Measurements from ENCODE around the gene KCNF1.

DNA sequence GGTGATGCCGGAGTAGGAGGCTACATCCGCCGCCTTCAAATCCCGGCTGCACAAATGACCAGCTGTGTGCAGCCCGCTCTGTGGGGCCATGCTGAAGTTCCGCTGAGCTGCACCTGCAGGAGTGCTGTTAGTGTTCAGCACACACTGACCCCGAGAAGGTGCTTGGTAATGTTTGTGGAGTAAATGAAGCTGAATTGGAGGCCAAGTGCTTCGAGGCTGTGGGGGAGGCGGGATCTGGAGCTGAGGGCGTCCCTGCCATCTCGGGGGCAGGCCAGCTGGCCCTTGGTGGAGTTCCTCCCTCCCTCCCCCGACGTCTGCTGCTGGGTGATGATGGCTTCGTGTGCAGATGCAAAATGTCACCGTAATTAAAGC is 23.2 kb downstream of the KCNF1 start:
- TF ChIP-seq POLR2A (IDR thresholded peaks at IDR 0.05) (no peak), EP300 (IDR thresholded peaks at IDR 0.05) (no peak)
- TF ChIP-seq, protein P1, sequence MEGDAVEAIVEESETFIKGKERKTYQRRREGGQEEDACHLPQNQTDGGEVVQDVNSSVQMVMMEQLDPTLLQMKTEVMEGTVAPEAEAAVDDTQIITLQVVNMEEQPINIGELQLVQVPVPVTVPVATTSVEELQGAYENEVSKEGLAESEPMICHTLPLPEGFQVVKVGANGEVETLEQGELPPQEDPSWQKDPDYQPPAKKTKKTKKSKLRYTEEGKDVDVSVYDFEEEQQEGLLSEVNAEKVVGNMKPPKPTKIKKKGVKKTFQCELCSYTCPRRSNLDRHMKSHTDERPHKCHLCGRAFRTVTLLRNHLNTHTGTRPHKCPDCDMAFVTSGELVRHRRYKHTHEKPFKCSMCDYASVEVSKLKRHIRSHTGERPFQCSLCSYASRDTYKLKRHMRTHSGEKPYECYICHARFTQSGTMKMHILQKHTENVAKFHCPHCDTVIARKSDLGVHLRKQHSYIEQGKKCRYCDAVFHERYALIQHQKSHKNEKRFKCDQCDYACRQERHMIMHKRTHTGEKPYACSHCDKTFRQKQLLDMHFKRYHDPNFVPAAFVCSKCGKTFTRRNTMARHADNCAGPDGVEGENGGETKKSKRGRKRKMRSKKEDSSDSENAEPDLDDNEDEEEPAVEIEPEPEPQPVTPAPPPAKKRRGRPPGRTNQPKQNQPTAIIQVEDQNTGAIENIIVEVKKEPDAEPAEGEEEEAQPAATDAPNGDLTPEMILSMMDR (IDR thresholded peaks at IDR 0.05): no peak

Data from tibial nerve (tissue), 4 donors.